CD14-positive monocyte (primary cell): ENCODE measurements around the gene CD247. TPM values are rescaled to one million over a fixed set of nuclear protein-coding genes. Genes with fewer than 3 reads are reported as not detected.

Source experiments
- DNase-seq, 3 donors: peaks; one replicate each; pipeline ENCODE4 v3.0.0-alpha.2; 2011 to 2022
- H2AFZ ChIP-seq: 2 replicates; pipeline ENCODE4 v1.6.0; 2012; ENCODE audit warnings: mild to moderate bottlenecking, low read depth, low read length, inconsistent platforms; ENCODE audit not compliant: insufficient read depth, poor library complexity, severe bottlenecking
- H3K27ac ChIP-seq, 2 donors: 1 replicate in 1 of 2; 2 replicates in 1 of 2; pipeline ENCODE4 v1.5.1; 2012 to 2013; ENCODE audit warnings: low read length in 2 of 2, control low read depth in 1 of 2, inconsistent platforms in 1 of 2, low read depth in 1 of 2, mild to moderate bottlenecking in 1 of 2
- H3K27me3 ChIP-seq, 2 donors: one replicate each; pipeline versions ENCODE4 v1.6.0 to v1.6.1; 2011 to 2013; ENCODE audit warnings: low read length in 2 of 2; ENCODE audit not compliant: control insufficient read depth in 2 of 2, insufficient read depth in 2 of 2
- H3K36me3 ChIP-seq, 2 donors: replicated peaks in 1 of 2; 1 replicate in 1 of 2; 2 replicates in 1 of 2; pipeline versions ENCODE4 v1.5.1 to v1.6.1; 2012 to 2013; ENCODE audit warnings: low read length in 2 of 2, control low read depth in 1 of 2, inconsistent platforms in 1 of 2, mild to moderate bottlenecking in 1 of 2; ENCODE audit not compliant: insufficient read depth in 2 of 2, control insufficient read depth in 1 of 2
- H3K4me1 ChIP-seq, 2 donors: 1 replicate in 1 of 2; 2 replicates in 1 of 2; pipeline versions ENCODE4 v1.5.1 to v1.6.1; 2012 to 2013; ENCODE audit warnings: low read length in 2 of 2, control low read depth in 1 of 2, inconsistent platforms in 1 of 2, mild to moderate bottlenecking in 1 of 2, moderate library complexity in 1 of 2; ENCODE audit not compliant: insufficient read depth in 2 of 2, control insufficient read depth in 1 of 2
- H3K4me2 ChIP-seq: replicated peaks from 2 replicates; pipeline ENCODE3; 2012; ENCODE audit warnings: low read length, moderate library complexity, mild to moderate bottlenecking; ENCODE audit not compliant: poor library complexity, severe bottlenecking; ENCODE audit errors: extremely low read depth
- H3K4me3 ChIP-seq, 3 experiments: fragments of 200-600 bp in 1 of 3; sonication (generic) in 1 of 3; replicated peaks in 1 of 3; 1 replicate in 2 of 3; 2 replicates in 1 of 3; pipeline ENCODE4 v1.5.1; 2011 to 2013; ENCODE audit warnings: low read length in 3 of 3, mild to moderate bottlenecking in 3 of 3, control low read depth in 2 of 3, low read depth in 2 of 3, inconsistent platforms in 1 of 3, moderate library complexity in 1 of 3
- H3K79me2 ChIP-seq: 2 replicates; pipeline ENCODE4 v1.6.0; 2012; ENCODE audit warnings: mild to moderate bottlenecking, control low read depth, inconsistent platforms, low read length, moderate library complexity; ENCODE audit not compliant: insufficient read depth
- H3K9ac ChIP-seq: 2 replicates; pipeline ENCODE4 v1.6.0; 2017; ENCODE audit warnings: low read length, mild to moderate bottlenecking; ENCODE audit not compliant: insufficient read depth, poor library complexity, severe bottlenecking
- H3K9me3 ChIP-seq, 2 donors: replicated peaks in 1 of 2; 1 replicate in 1 of 2; 2 replicates in 1 of 2; pipeline versions ENCODE4 v1.5.1 to v1.6.1; 2012 to 2013; ENCODE audit warnings: low read length in 2 of 2, control low read depth in 1 of 2; ENCODE audit not compliant: control insufficient read depth in 1 of 2, insufficient read depth in 1 of 2
- H4K20me1 ChIP-seq: 2 replicates; pipeline ENCODE4 v1.6.0; 2012; ENCODE audit warnings: mild to moderate bottlenecking, low read length, control low read depth, moderate library complexity; ENCODE audit not compliant: insufficient read depth
- H3K27ac Mint-ChIP-seq, 7 donors: one replicate each; pipeline ENCODE4 v1.8.0; 2020; ENCODE audit warnings: mild to moderate bottlenecking in 7 of 7, mixed read lengths in 7 of 7, moderate library complexity in 6 of 7, inconsistent platforms in 2 of 7
- H3K27me3 Mint-ChIP-seq, 3 donors: one replicate each; pipeline ENCODE4 v1.8.0; 2021 to 2022; ENCODE audit warnings: low read depth in 3 of 3, mild to moderate bottlenecking in 3 of 3, mixed read lengths in 3 of 3, moderate library complexity in 3 of 3, inconsistent platforms in 1 of 3
- H3K36me3 Mint-ChIP-seq, 2 donors: one replicate each; pipeline ENCODE4 v1.8.0; 2020; ENCODE audit warnings: mixed read lengths in 2 of 2, inconsistent platforms in 1 of 2, mild to moderate bottlenecking in 1 of 2
- H3K4me1 Mint-ChIP-seq: one replicate; pipeline ENCODE4 v1.8.0; 2020; ENCODE audit warnings: mild to moderate bottlenecking, mixed read lengths
- H3K4me3 Mint-ChIP-seq, 2 donors: one replicate each; pipeline ENCODE4 v1.8.0; 2020; ENCODE audit warnings: mild to moderate bottlenecking in 2 of 2, mixed read lengths in 2 of 2, moderate library complexity in 1 of 2
- H3K9me3 Mint-ChIP-seq, 7 donors: one replicate each; pipeline ENCODE4 v1.8.0; 2020 to 2022; ENCODE audit warnings: mixed read lengths in 7 of 7, mild to moderate bottlenecking in 6 of 7, moderate library complexity in 6 of 7, inconsistent platforms in 2 of 7
- WGBS: methylation state at CpG from one replicate; pipeline ENCODE4 v1.1.5; 2013; ENCODE audit warnings: missing lambda C conversion rate; ENCODE audit not compliant: insufficient coverage; 5-methylcytosine and 5-hydroxymethylcytosine counted together
- intact Hi-C, 2 donors: fragments of 100-400 bp; cut with micrococcal nuclease; formaldehyde crosslinking; loops; one replicate each; pipeline versions ENCODE4 v1.15.0 to v1.15.1; 2023
- polyA plus RNA-seq, 3 donors: library from polyadenylated mRNA; depleted of rRNA in 1 of 3; unstranded in 2 of 3; stranded (reverse) in 1 of 3; fragments of 300-500 nt in 2 of 3; fragments of >200 nt in 1 of 3; fragmentation: Illumina TruSeq in 2 of 3; gene quantifications; 1 replicate in 2 of 3; 2 replicates in 1 of 3; pipeline ENCODE4 v1.2.3, GENCODE V29; 2012 to 2021
- TF ChIP-seq, protein P1 (sequence below): fragments of 200-600 bp; IDR thresholded peaks from one replicate; pipeline ENCODE4 v1.8.0; 2022; ENCODE audit warnings: antibody characterized with exemption, mild to moderate bottlenecking

The CD247 gene
- polyA plus RNA-seq, 3 donors = 0.29 to 1.8 (median 1.6) TPM

DNA sequence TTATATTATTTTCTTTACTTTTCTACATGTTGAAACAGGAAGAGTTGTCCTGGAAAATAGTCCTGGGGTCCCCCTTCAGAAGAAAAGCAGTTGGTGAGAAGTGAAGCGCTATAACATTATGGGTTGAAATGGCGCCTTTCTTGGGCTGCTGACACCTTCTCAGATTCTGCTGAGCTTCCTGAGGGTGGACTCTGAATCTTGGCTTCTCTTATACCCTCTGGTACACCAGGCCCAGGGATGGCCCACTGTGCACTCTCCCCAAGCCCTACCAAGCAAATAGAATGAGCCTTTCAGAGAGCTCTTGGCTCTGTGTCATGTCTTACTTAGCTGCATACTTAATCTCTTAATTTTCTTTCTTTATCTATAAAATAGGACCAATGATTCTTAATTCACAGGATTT is 42.3 kb downstream of the CD247 start:
- no peak overlapping the region for H3K27ac ChIP-seq
- TF ChIP-seq, protein P1, sequence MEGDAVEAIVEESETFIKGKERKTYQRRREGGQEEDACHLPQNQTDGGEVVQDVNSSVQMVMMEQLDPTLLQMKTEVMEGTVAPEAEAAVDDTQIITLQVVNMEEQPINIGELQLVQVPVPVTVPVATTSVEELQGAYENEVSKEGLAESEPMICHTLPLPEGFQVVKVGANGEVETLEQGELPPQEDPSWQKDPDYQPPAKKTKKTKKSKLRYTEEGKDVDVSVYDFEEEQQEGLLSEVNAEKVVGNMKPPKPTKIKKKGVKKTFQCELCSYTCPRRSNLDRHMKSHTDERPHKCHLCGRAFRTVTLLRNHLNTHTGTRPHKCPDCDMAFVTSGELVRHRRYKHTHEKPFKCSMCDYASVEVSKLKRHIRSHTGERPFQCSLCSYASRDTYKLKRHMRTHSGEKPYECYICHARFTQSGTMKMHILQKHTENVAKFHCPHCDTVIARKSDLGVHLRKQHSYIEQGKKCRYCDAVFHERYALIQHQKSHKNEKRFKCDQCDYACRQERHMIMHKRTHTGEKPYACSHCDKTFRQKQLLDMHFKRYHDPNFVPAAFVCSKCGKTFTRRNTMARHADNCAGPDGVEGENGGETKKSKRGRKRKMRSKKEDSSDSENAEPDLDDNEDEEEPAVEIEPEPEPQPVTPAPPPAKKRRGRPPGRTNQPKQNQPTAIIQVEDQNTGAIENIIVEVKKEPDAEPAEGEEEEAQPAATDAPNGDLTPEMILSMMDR = no peak
- no peak overlapping the region for H3K4me3 ChIP-seq
- no peaks in the 10 kb centered on the region for H3K36me3 ChIP-seq
- intact Hi-C loops = no loop called here
- no CpG with 5 or more reads among the region's 2 CpGs for WGBS
- H3K4me1 ChIP-seq = no peaks in the 10 kb centered on the region
- Mint-ChIP-seq H3K4me3 (no peak overlapping the region), H3K27me3 (peaks cover 0 to 10% (median 5%) of the 10 kb centered on the region in 3 donors), H3K4me1 (no peaks in the 10 kb centered on the region), H3K36me3 (no peaks in the 10 kb centered on the region), H3K27ac (no peak overlapping the region), H3K9me3 (no peaks in the 10 kb centered on the region)
- H4K20me1 ChIP-seq = no peaks in the 10 kb centered on the region
- DNase-seq = no peak
- no peak overlapping the region for H2AFZ ChIP-seq
- H3K4me2 ChIP-seq = no peak overlapping the region
- H3K9me3 ChIP-seq = no peaks in the 10 kb centered on the region
- H3K27me3 ChIP-seq = no peaks in the 10 kb centered on the region
- no peaks in the 10 kb centered on the region for H3K79me2 ChIP-seq
- no peak overlapping the region for H3K9ac ChIP-seq

DNA sequence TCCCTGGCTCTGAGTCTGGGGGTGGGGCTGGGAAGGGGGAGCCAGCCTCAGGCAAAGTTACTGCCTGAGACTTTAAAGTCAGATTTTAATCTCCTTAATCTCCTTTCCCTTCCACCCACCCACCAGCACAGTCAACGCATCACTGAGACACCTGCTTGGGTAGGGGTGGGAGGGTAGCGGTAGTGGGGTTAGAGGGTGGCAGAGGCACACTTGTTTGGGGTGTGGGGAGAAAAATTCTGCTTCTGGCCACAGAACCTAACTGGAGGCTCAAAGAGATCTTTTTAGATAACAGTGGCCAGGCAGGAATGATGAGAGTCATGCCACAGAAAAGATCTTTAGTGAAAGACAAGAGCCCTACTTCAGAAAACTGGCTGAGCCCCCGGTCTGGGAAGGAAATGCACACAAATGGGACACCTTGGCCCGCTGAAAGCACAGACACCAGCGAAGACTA is 44.1 kb downstream of the CD247 start:
- no peaks in the 10 kb centered on the region for H3K27me3 ChIP-seq
- Mint-ChIP-seq H3K27ac (no peak overlapping the region), H3K36me3 (no peaks in the 10 kb centered on the region), H3K4me3 (no peak overlapping the region), H3K9me3 (no peaks in the 10 kb centered on the region), H3K4me1 (no peaks in the 10 kb centered on the region), H3K27me3 (peaks cover 2 to 10% (median 5%) of the 10 kb centered on the region in 3 donors)
- no peaks in the 10 kb centered on the region for H4K20me1 ChIP-seq
- intact Hi-C loops = no loop called here
- H3K36me3 ChIP-seq = no peaks in the 10 kb centered on the region
- no peaks in the 10 kb centered on the region for H3K4me1 ChIP-seq
- WGBS = 98% methylated on average over 4 of the region's 5 CpGs
- H3K27ac ChIP-seq = no peak overlapping the region
- DNase-seq = no peak
- no peaks in the 10 kb centered on the region for H3K79me2 ChIP-seq
- no peak overlapping the region for H3K4me2 ChIP-seq
- TF ChIP-seq, protein P1 = no peak
- no peak overlapping the region for H3K9ac ChIP-seq
- no peaks in the 10 kb centered on the region for H3K9me3 ChIP-seq
- no peak overlapping the region for H3K4me3 ChIP-seq
- H2AFZ ChIP-seq = no peak overlapping the region
